H1 (cell line): Measurements from ENCODE around the gene FAM120A. TPM values are rescaled to one million over a fixed set of nuclear protein-coding genes. Genes with fewer than 3 reads are reported as not detected.

Experiments used
- YY1 ChIP-seq: IDR thresholded peaks from 2 replicates; pipeline ENCODE4 v1.6.1; 2011; ENCODE audit warnings: low read depth, mild to moderate bottlenecking, low read length
- polyA plus RNA-seq, 7 experiments: library from polyadenylated mRNA; depleted of rRNA in 3 of 7; stranded (reverse) in 5 of 7; unstranded in 2 of 7; fragments of >200 nt in 5 of 7; fragments of 200-250 nt in 2 of 7; gene quantifications; 1 replicate in 5 of 7; 2 replicates in 1 of 7; 4 replicates in 1 of 7; pipeline versions ENCODE4 v1.2.1 to v1.2.3, GENCODE V29; 2011 to 2013; ENCODE audit warnings: missing spikeins in 2 of 7, mixed read lengths in 2 of 7
- total RNA-seq: library from RNA; stranded (reverse); fragmentation: NEBNext Ultra II Directional; extraction: Animal tissue kit (Norgen Biotek cat#: 25700); gene quantifications from 2 replicates; pipeline ENCODE4 v1.2.1, GENCODE V29; 2021

Gene FAM120A
- total and polyA plus RNA-seq, 2 of the 8 experiments (the other 6 are each of a cell fraction or from before 2014, with no cell fraction given): 24.9 to 54.7 TPM

GRCh38 chr9:93606187-93606586 is 154.7 kb downstream of the FAM120A start (continued):
- no peak for TF ChIP-seq YY1
